GM19023 (cell line): Measurements from ENCODE around the gene TRAPPC6A.
"Not testable (repeated sequence)": the region's sequence is repeated elsewhere in the genome, so short reads cannot be mapped to it uniquely, and the experiment has no call there.

Source experiments
- ATAC-seq: cut with Tn5 transposase; IDR thresholded peaks from one replicate; pipeline ENCODE4 v1.9.1; 2021; ENCODE audit warnings: mild to moderate bottlenecking, moderate library complexity; ENCODE audit not compliant: unreplicated experiment

TRAPPC6A gene

GRCh38 chr19:45133661-45134060, 44.4 kb downstream of the TRAPPC6A start:
- ATAC-seq, result no peak

DNA sequence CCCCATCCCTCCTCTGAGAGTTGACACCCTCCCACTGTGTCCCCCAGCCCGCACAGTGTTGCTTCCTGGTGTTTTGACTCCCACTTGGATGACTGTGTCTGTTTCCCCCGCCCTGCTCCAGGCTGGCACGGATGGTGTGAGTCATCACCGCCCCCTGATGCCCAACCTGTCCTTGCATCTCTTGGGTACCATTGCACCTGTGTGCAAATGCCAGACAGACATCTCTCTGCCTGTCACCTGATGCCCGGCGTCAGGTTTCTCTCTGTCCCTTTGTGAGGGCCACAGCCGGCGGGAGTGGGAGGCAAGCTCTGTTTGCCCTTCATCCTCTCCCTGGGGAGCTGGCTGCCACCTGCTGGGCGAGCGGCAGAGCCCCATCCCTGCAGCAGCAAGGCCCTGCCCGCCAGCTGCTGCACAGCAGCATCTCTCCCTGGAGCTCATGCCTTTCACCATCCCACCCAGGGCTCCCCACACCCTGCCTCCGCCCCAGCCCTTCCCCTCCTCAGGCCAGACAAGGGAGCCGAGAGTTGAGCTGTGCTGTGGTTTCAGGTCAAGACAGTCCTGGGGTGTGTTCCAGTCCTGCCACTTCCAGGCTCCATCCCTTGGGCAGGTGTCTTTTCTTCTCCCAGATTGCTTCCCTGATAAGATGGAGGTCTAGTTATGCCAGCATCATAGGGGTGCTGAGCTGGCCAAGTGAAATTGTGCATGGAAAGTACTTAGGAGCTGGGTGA, 47.0 kb downstream of the TRAPPC6A start:
- ATAC-seq, result no peak

- ATAC-seq, result no peak
These were observed 47.8 kb downstream of the TRAPPC6A start for GRCh38 chr19:45130236-45130635.

- ATAC-seq, result no peak
These were observed 49.2 kb downstream of the TRAPPC6A start for GRCh38 chr19:45128806-45129205.

GRCh38 chr19:45128146-45128545, 49.9 kb downstream of the TRAPPC6A start:
- ATAC-seq, result no peak

GRCh38 chr19:45126654-45127053, 51.4 kb downstream of the TRAPPC6A start:
- no peak for ATAC-seq

GRCh38 chr19:45125975-45126493, 52.0 kb downstream of the TRAPPC6A start:
- peak; percentile 60 for ATAC-seq

DNA sequence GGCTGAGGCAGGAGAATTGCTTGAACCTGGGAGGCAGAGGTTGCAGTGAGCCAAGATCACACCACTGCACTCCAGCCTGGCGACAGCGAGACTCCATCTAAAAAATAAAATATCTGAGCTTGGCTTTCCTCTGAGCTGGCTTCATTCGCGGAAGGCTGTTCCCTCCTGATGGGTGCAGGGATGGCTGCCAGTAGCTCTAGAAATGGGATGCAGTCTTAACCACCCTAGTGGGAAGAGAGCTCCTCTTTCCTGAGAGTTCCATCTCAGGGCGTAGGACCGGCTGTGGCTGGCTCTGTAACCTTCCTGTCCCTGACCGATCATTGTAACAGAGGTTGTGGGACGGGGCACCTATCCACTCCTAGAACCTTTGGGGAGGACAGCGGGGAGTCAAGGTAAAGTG, 52.7 kb downstream of the TRAPPC6A start:
- ATAC-seq, result no peak

DNA sequence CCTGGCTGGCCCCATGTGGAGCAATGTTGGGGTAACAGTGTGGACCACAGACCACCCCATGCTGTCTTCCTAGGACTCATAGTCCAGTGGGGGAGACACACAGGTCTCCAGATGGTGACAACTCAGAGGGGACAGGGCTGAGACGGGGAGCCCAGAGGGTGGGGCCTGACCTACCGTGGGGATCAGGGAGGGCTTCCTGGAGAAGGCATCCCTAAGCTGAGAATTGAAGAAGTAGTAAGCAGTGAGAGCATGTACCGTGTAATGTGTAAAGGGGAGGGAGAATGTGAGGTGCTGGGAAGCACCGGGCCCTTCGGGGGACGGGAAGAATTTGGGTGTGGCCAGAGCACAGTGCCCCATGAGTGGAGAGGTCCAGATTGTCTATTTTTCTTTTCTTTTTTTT, 54.0 kb downstream of the TRAPPC6A start:
- no peak for ATAC-seq

DNA sequence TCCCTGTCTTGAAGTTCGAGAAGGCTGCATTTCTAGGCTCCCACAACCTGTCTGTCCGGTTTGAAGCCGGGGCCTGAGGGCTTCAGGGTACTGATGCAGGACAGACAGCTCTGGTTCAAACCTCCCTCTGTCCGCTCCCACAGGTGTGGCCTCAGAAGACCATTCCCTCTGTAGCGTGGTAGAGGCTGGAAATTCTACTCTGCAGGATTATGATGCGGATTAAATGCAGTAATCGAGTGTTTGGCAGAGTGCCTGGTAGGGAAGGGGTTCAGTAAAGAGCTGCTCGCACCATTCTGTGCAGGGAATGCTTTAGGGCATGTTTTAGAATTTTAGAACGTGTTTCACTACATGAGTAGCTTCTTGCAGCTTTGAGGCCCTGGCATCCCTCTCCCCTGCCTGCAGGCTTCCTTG, 54.6 kb downstream of the TRAPPC6A start:
- ATAC-seq, result no peak

DNA sequence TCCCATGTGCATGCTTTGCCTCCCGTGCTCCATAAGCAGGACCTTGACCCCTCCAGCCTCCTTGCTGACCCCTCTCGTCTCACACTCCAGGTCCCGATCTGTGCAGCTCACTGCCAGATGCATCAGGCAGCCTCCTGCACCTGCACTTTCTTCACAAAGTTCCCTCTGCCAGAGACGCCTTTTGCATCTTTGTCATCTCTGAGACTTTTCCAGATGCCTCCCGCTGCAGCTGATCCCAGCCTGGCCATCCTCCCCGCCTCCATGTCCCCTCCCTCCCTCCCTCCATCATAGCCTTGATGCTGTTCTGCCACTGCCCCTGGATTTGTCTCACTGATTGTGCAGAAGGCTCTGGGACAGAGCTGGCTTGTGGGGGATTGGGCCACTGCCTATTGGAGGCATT, 55.2 kb downstream of the TRAPPC6A start:
- ATAC-seq, result no peak

DNA sequence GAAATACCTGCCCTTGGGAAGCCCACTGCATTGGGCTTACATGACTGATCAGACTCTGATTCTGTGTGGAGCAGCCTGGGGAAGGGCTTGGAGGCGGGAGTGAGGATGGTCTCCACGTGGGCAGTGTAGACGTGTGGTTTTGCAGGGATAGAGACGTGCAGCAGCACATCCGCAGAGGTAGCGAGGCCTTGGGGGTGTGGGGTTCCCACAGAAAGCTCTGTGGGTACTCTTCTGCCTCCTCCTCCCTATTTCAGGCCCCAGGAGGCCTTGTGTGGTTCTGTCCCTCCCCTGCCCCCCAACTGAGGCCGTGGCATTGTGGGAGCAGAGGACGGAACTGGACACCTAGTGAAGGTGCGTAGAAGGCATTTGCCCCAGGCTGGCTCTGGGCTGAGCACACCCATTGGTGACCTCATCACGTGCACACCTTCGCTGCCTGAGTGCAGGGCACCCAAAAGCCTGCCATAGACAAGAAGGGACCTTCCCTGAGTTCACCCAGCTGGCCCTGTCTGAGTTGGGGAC, 56.2 kb downstream of the TRAPPC6A start:
- ATAC-seq, result no peak

DNA sequence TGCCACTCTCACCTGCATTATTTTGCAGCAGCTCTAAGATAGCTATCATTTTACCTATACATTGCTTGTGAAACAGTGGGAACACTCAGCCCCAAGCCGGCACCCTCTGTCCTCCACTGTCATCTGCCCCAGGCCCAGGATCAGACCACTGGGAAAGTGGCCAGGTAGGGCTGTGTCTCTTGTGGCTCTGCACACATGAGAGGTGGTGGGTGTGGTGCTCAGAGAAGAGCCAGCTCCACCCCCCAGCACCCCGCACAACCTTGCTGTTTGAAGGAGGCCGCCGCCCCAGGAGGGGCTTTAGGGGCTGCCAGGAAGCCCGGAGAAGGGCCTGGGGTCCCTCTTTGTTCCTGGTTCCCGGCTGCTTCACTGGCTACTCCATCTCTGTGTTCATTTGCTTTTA, 58.5 kb downstream of the TRAPPC6A start:
- no peak for ATAC-seq

- not testable (repeated sequence) for ATAC-seq
These were observed 59.3 kb downstream of the TRAPPC6A start for GRCh38 chr19:45118591-45119355.

- no peak for ATAC-seq
These were observed 59.9 kb downstream of the TRAPPC6A start for GRCh38 chr19:45118106-45118505.

- ATAC-seq, result no peak
These were observed 60.4 kb downstream of the TRAPPC6A start for GRCh38 chr19:45117671-45118070.

- ATAC-seq, result no peak
These were observed 60.9 kb downstream of the TRAPPC6A start for GRCh38 chr19:45117167-45117594.

GRCh38 chr19:45115809-45116615, 62.0 kb downstream of the TRAPPC6A start:
- no peak for ATAC-seq

GRCh38 chr19:45114116-45114515, 63.9 kb downstream of the TRAPPC6A start:
- ATAC-seq, result no peak

- no peak for ATAC-seq
These were observed 64.4 kb downstream of the TRAPPC6A start for GRCh38 chr19:45113628-45114027.
